Gastroesophageal sphincter (tissue), 3 donors: ENCODE results near the gene BTK.

ENCODE experiments used
- POLR2A ChIP-seq, 2 donors: fragments of 450-650 bp; IDR thresholded peaks; one replicate each; pipeline ENCODE4 v1.6.1; 2017; ENCODE audit warnings: antibody characterized with exemption in 2 of 2, mild to moderate bottlenecking in 2 of 2, moderate library complexity in 1 of 2
- POLR2AphosphoS5 ChIP-seq: sonication (generic); formaldehyde crosslinking; IDR thresholded peaks from one replicate; pipeline ENCODE4 v1.6.1; 2017; ENCODE audit warnings: antibody characterized with exemption
- TF ChIP-seq, protein P1 (sequence below), 4 experiments: fragments of 200-600 bp in 2 of 4; fragments of 450-650 bp in 2 of 4; sonication (generic) in 1 of 4; IDR thresholded peaks; one replicate each; pipeline ENCODE4 v1.5.1; 2017 to 2019; ENCODE audit warnings: antibody characterized with exemption in 4 of 4, mild to moderate bottlenecking in 2 of 4, moderate library complexity in 2 of 4

DNA sequence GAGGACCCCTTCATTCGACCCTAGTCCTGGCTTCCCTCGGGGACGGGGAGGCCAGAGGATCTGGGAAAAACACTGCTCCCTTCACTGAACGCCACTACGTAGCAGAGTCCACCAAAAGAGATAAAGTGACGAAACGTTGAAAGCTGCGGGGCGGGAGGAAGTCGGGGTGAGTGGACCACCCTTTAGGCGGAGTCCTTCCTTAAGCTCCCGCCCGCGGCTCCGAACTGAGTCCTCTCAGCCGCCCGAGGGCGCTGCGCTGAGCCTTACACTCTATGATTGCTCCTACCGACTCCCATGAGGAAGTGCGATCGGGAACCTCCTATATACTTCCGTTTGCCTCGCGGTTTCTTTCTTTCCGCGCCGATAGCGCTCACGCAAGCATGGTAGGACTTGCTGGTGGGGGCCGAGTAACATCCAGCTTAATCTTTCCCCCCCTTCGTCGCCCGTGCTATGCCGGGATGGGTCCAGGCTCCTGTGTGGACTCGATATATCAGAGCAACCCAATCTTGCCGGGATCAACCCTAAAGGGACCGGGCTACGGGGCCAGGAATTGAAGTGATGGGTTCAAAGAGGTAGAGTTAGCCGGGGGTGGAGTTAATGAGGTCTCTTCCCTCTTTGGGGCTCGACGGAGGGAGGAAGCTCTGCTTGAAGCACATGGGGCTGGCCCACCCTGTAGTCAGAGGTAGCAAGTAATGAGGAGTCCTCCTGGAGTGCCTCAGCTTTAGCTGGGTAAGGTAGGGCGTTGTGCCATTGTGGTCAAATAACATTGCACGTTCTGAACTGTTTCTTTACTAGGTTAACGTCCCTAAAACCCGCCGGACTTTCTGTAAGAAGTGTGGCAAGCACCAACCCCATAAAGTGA, 4.9 kb upstream of the BTK start, which contains the start of gene RPL36A:
- TF ChIP-seq POLR2AphosphoS5 (peak; percentile 96), POLR2A (IDR thresholded peaks at IDR 0.05) (peak; percentile 70 to 71)
- TF ChIP-seq, protein P1, sequence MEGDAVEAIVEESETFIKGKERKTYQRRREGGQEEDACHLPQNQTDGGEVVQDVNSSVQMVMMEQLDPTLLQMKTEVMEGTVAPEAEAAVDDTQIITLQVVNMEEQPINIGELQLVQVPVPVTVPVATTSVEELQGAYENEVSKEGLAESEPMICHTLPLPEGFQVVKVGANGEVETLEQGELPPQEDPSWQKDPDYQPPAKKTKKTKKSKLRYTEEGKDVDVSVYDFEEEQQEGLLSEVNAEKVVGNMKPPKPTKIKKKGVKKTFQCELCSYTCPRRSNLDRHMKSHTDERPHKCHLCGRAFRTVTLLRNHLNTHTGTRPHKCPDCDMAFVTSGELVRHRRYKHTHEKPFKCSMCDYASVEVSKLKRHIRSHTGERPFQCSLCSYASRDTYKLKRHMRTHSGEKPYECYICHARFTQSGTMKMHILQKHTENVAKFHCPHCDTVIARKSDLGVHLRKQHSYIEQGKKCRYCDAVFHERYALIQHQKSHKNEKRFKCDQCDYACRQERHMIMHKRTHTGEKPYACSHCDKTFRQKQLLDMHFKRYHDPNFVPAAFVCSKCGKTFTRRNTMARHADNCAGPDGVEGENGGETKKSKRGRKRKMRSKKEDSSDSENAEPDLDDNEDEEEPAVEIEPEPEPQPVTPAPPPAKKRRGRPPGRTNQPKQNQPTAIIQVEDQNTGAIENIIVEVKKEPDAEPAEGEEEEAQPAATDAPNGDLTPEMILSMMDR (IDR thresholded peaks at IDR 0.05) = peak; percentile 40 to 77 (median 60)
